Small intestine (tissue), 7 donors: ENCODE results near the gene CFAP157. TPM values are rescaled to one million over a fixed set of nuclear protein-coding genes. Genes with fewer than 3 reads are reported as not detected.

ENCODE experiments used
- DNase-seq, 2 donors: peaks; one replicate each; pipeline versions ENCODE4 v3.0.0 to v3.0.0-alpha.2; 2013
- FAIRE-seq: peaks from 2 replicates; lab custom pipeline; 2012; peaks lifted over from hg19 to GRCh38; lab: Jason Lieb, UNC
- H3K27ac ChIP-seq, 3 donors: one replicate each; pipeline ENCODE4 v1.5.1; 2013; ENCODE audit warnings: low read length in 2 of 3, mild to moderate bottlenecking in 2 of 3, control low read depth in 1 of 3, inconsistent platforms in 1 of 3, low read depth in 1 of 3, moderate library complexity in 1 of 3
- H3K27me3 ChIP-seq, 3 donors: one replicate each; pipeline ENCODE4 v1.6.1; 2013; ENCODE audit warnings: low read length in 3 of 3, inconsistent platforms in 1 of 3; ENCODE audit not compliant: control insufficient read depth in 3 of 3, insufficient read depth in 3 of 3
- H3K36me3 ChIP-seq, 3 donors: one replicate each; pipeline ENCODE4 v1.6.1; 2013; ENCODE audit warnings: low read length in 3 of 3, inconsistent platforms in 1 of 3, low read depth in 1 of 3, mild to moderate bottlenecking in 1 of 3, moderate library complexity in 1 of 3; ENCODE audit not compliant: control insufficient read depth in 3 of 3, insufficient read depth in 2 of 3
- H3K4me1 ChIP-seq, 3 donors: one replicate each; pipeline ENCODE4 v1.6.1; 2013; ENCODE audit warnings: low read length in 2 of 3, inconsistent platforms in 1 of 3, low read depth in 1 of 3, mild to moderate bottlenecking in 1 of 3, moderate library complexity in 1 of 3; ENCODE audit not compliant: control insufficient read depth in 3 of 3, insufficient read depth in 2 of 3
- H3K4me3 ChIP-seq, 3 donors: one replicate each; pipeline ENCODE4 v1.5.1; 2013; ENCODE audit warnings: low read length in 3 of 3, control low read depth in 1 of 3, inconsistent platforms in 1 of 3, low read depth in 1 of 3, mild to moderate bottlenecking in 1 of 3, moderate library complexity in 1 of 3
- H3K9me3 ChIP-seq, 2 donors: one replicate each; pipeline ENCODE4 v1.6.1; 2013; ENCODE audit warnings: low read depth in 1 of 2, low read length in 1 of 2; ENCODE audit not compliant: control insufficient read depth in 2 of 2, insufficient read depth in 1 of 2
- WGBS, 3 donors: extraction: QIAGEN DNeasy Blood & Tissue Kit; methylation state at CpG; one replicate each; pipeline ENCODE4 v1.1.7; 2013; 5-methylcytosine and 5-hydroxymethylcytosine counted together
- polyA plus RNA-seq, 4 donors: library from polyadenylated mRNA; stranded (reverse) in 3 of 4; unstranded in 1 of 4; fragments of 200-250 nt in 3 of 4; fragments of 120-200 nt in 1 of 4; gene quantifications; one replicate each; pipeline versions ENCODE4 v1.2.1 to v1.2.3, GENCODE V29; 2013
- donor health status: healthy with polysubstance abuse.
- donor health status: control.
- donor health status: control.
- donor health status: Bipolar disorder and iron deficiency.
- donor health status: healthy.

The CFAP157 gene
- polyA plus RNA-seq, 4 donors, result 0.12 to 0.84 TPM; not detected in 2

DNA sequence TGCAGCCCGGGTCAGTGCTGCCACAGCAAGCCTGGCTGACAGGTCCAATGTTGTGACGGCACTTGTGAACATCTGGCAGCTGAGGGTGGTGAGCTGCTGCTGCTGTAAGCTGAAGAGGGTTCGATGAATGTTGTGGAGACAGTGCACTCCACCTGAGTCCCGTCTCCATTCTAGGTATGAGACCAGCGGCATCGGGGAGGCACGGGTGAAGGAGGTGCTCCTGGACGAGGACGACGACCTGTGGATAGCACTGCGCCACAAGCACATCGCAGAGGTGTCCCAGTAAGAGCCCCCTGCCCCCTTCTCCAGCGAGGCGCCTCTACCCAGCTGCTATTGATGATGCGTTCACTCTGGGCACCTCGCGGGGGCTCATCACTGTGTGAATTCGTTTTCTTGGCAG, 38.9 kb upstream of the CFAP157 start:
- Histone ChIP-seq H3K9me3 (no peaks in the 10 kb centered on the region), H3K27me3 (no peaks in the 10 kb centered on the region), H3K4me3 (no peak overlapping the region), H3K36me3 (peaks cover 0 to 35% (median 4%) of the 10 kb centered on the region in 3 donors), H3K27ac (no peak overlapping the region), H3K4me1 (peaks cover 0 to 13% (median 0%) of the 10 kb centered on the region in 3 donors)
- FAIRE-seq (no peak), DNase-seq (no peak)
- 90 to 94% (median 91%) methylated on average over 15 to 18 of the region's 18 CpGs for WGBS, 3 donors

DNA sequence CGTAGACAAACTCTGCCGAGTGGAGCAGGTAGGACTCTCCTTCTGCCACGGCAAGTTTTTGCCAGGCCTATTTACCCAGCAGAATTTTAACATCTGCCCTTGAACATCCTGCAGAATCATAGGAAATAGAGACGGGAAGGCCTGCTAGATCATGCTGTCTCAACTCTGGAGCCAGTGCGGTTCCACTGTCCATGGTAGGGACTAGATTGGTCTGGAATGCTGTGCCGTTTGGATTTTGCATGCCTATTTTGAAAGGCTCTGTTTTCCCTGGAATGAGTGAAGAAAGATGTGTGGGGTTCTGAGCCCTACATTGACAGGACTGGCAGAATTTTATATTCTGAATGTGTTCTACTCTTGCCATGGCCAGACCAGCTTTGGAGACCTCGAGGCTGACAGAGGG, 33.6 kb upstream of the CFAP157 start:
- H3K4me3 ChIP-seq, result no peak overlapping the region
- no peaks in the 10 kb centered on the region for H3K9me3 ChIP-seq
- 81 to 90% (median 90%) methylated on average over 7 of the region's 7 CpGs for WGBS, 3 donors
- FAIRE-seq, result no peak
- no peak for DNase-seq
- H3K36me3 ChIP-seq, result peaks cover 0 to 32% (median 3%) of the 10 kb centered on the region in 3 donors
- H3K27ac ChIP-seq, result no peak overlapping the region
- no peaks in the 10 kb centered on the region for H3K27me3 ChIP-seq
- H3K4me1 ChIP-seq, result no peaks in the 10 kb centered on the region

DNA sequence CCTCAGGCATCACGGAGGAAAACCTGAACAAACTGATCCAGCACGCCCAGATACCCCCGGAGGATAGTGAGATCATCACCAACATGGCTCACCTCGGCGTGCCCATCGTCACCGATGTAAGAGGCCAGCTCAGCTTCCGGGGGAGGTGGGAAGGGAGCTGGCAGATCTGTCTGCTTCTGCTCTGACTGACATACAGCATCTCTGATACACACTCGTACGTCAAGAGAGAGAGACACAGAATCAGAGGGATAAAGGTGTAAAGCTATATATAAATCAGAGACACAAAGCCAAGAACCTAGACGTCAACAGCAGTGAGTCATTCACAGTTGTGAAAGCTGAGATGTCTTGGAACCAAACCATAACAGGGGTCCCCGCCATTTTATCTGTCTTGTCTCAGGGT, 30.1 kb upstream of the CFAP157 start:
- Histone ChIP-seq H3K4me1 (no peaks in the 10 kb centered on the region), H3K36me3 (peaks cover 0 to 49% (median 0%) of the 10 kb centered on the region in 3 donors), H3K4me3 (no peak overlapping the region), H3K27me3 (no peaks in the 10 kb centered on the region), H3K9me3 (no peaks in the 10 kb centered on the region), H3K27ac (no peak overlapping the region)
- no peak for FAIRE-seq
- no peak for DNase-seq
- 87 to 93% (median 87%) methylated on average over 12 of the region's 12 CpGs for WGBS, 3 donors

DNA sequence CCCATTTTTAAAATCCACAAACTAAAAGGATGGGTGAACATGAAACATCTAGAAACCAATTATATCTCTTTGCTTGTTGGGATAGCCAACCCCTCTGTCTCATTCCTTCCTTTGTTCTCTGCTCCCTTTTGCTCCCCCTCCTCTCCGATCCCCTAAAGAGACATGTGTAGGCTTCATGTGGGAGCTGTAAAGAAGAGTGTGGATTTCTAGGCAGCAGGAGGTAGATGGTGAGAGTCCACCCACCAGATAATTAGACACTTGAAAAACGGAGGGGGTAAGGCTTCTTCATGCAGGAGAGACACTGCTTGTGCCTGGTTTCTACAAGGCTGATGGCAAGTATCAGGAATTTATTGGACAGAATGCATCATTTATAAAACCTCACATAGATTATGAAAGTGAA, 27.3 kb upstream of the CFAP157 start:
- H3K4me1 ChIP-seq, result no peaks in the 10 kb centered on the region
- no peaks in the 10 kb centered on the region for H3K27me3 ChIP-seq
- H3K36me3 ChIP-seq, result peaks cover 0 to 54% (median 0%) of the 10 kb centered on the region in 3 donors
- 74 to 84% (median 75%) methylated on average over 2 of the region's 2 CpGs for WGBS, 3 donors
- DNase-seq (no peak), FAIRE-seq (no peak)
- no peak overlapping the region for H3K27ac ChIP-seq
- H3K9me3 ChIP-seq, result no peaks in the 10 kb centered on the region
- no peak overlapping the region for H3K4me3 ChIP-seq

DNA sequence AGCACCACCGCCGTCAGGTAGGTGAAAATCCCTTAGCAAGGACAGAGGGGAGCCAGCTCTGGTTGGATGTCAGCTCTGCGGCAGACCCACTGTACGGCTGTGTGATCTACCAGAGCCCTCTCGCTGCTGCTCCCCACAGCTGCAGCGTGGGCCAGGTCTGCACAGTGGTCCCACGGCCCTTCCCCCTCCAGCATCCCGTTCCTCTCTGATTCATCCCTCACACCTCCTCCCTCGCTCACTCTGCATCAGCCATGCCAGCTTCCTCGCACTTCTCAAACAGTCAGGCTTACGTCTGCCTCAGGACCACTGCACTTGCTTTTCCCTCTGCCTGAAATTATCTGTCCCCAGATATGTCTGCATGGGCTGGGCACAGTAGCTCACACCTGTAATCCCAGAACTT, 26.6 kb upstream of the CFAP157 start:
- whole genome bisulfite sequencing, 3 donors, result 87 to 93% (median 88%) methylated on average over 11 of the region's 11 CpGs

DNA sequence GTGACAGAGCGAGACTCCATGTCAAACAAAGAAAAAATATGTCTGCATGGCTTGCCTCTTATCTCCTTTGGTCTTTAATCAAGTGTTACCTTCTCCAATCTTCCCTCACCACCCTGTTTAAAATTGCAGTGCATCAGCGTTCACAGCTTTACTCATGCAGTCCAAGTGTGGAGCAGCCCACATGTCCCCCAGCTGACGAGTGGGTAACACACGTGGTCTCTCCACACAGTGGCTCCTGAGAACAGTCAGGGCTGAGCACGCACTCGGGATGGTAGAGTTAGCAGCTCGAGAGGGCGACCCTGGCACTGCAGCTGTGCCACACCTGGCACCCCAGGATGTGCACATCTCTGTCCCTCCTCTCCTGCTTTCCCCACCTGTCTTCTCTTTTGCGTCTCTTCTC, 25.9 kb upstream of the CFAP157 start:
- Histone ChIP-seq H3K27ac (no peak overlapping the region), H3K4me1 (no peaks in the 10 kb centered on the region), H3K9me3 (no peaks in the 10 kb centered on the region), H3K4me3 (no peak overlapping the region), H3K27me3 (no peaks in the 10 kb centered on the region), H3K36me3 (peaks cover 0 to 56% (median 0%) of the 10 kb centered on the region in 3 donors)
- FAIRE-seq (no peak), DNase-seq (no peak)
- 85 to 88% (median 86%) methylated on average over 9 of the region's 9 CpGs for WGBS, 3 donors

More for the DNA sequence above, 26.6 kb upstream of the CFAP157 start:
- peaks cover 0 to 56% (median 0%) of the 10 kb centered on the region in 3 donors for H3K36me3 ChIP-seq
- no peak overlapping the region for H3K27ac ChIP-seq
- no peaks in the 10 kb centered on the region for H3K4me1 ChIP-seq
- no peaks in the 10 kb centered on the region for H3K9me3 ChIP-seq
- no peaks in the 10 kb centered on the region for H3K27me3 ChIP-seq
- H3K4me3 ChIP-seq, result no peak overlapping the region
- FAIRE-seq, result no peak
- no peak for DNase-seq

DNA sequence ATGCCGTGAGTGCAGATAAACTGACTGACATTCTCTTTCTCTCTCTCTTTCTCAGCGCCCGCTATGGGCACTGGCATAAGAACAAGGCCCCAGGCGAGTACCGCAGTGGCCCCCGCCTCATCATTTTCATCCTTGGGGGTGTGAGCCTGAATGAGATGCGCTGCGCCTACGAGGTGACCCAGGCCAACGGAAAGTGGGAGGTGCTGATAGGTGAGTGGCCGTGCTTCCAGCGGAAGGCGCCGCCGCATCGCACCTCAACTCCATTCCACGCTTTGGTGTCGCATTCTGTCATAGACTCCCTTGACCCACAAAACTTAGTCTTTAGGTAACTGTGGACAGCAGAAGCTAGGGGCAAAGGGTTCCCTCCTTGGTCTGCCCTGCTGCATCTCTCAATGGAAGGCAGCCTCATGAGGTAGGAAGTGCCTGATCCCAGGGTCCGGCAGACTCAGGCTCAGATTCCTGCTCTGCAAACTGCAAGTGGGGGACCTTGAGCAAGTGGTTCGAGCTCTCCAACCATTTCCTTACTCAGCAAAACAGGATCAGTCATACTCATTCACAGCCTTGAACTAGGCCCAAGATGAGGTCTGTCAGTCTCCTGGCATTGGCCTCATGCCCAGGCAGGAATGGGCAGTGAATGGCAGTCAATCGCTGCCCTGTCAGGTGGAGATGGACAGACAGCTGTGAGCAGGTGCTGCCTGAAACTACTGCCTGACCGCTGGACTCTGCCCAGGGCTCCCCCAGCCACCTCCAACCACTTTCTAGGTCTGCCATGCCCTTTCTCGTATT, 24.2 kb upstream of the CFAP157 start:
- Histone ChIP-seq H3K27me3 (no peaks in the 10 kb centered on the region), H3K4me3 (no peak overlapping the region), H3K36me3 (peaks cover 0 to 52% (median 0%) of the 10 kb centered on the region in 3 donors), H3K4me1 (no peaks in the 10 kb centered on the region), H3K27ac (no peak overlapping the region), H3K9me3 (no peaks in the 10 kb centered on the region)
- WGBS, 3 donors, result 88 to 93% (median 88%) methylated on average over 23 of the region's 23 CpGs
- FAIRE-seq (no peak), DNase-seq (no peak)

DNA sequence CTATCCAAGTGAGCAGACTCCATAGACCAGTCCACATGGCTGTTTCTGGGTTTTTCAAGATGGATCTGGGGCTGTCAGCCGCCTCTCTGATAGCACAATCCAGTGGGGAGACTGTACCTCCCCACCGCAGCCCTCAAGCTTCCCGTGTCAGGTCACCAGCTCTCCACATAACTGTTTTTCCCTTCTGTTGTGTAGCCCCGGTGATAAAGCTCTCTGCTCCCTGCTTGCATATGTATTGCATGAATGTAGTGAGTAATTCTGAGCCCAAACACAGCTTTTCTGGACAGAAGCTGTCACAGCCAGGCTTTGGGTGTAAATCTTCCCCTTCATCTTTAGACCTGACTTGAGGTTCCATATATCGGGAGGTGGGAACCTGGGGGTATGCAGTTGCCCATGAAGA, 23.1 kb upstream of the CFAP157 start:
- no peaks in the 10 kb centered on the region for H3K27me3 ChIP-seq
- peaks cover 0 to 49% (median 0%) of the 10 kb centered on the region in 3 donors for H3K36me3 ChIP-seq
- no peak for FAIRE-seq
- H3K9me3 ChIP-seq, result no peaks in the 10 kb centered on the region
- no peak overlapping the region for H3K4me3 ChIP-seq
- WGBS, 3 donors, result 84 to 91% (median 91%) methylated on average over 5 of the region's 5 CpGs
- no peaks in the 10 kb centered on the region for H3K4me1 ChIP-seq
- DNase-seq, result no peak
- H3K27ac ChIP-seq, result no peak overlapping the region
